DMS53 treated with DMSO at 0.1 percent for 48 hours (cell line): ENCODE results near the gene PIP5KL1.

Source experiments
- DNase-seq: peaks from one replicate; lab custom pipeline; 2025; ENCODE audit not compliant: unreplicated experiment; lab: John Stamatoyannopoulos, UW

The PIP5KL1 gene

DNA sequence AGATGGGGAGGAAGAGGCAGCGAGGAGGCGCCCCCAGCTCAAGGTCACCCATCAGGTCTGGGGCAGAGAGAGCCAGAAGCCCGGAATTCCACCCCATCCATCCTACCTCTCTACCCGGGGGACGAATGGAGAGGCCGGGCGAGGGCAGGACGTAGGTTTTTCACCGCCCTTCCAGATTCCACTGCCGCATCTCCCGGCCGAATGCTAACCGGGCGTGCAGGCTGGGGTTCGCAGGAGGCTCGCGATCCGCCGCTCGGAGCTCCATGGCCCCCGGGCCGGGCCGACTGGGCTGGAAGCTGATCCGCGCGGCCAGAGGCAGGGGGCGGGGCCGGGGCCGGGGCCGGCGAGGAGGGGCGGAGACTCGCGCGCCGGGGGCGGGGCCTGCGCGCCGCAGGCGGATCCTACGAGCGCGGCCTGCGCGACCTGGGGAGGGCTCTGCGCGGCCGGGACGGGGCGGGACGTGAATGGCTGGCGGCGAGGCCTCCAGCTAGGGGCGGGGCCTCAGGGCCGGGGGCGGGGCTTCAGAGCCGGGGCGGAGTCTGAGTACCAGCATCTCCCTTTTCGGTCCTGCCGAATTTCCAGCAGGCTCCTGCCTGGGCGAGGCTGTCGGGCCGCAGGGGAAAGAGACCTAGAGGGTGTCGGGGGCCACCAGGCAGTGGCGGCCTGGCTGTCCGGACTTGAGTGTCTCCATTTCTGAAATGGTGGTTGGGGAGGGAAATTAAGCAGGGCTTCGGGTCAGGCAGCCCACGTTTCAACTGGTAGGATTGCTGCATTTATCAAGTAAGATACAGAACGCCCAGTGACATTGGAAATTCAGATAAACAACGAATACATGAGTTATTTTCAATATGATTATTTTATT lies 13.6 kb downstream of the PIP5KL1 start, which contains the start of gene ST6GALNAC4:
Gene ST6GALNAC4, minus strand, starts transcription at position 322 of the 862 bp plus-strand sequence. CDS start 622 bp downstream, outside the sequence.
- peak; percentile 74 for DNase-seq

DNA sequence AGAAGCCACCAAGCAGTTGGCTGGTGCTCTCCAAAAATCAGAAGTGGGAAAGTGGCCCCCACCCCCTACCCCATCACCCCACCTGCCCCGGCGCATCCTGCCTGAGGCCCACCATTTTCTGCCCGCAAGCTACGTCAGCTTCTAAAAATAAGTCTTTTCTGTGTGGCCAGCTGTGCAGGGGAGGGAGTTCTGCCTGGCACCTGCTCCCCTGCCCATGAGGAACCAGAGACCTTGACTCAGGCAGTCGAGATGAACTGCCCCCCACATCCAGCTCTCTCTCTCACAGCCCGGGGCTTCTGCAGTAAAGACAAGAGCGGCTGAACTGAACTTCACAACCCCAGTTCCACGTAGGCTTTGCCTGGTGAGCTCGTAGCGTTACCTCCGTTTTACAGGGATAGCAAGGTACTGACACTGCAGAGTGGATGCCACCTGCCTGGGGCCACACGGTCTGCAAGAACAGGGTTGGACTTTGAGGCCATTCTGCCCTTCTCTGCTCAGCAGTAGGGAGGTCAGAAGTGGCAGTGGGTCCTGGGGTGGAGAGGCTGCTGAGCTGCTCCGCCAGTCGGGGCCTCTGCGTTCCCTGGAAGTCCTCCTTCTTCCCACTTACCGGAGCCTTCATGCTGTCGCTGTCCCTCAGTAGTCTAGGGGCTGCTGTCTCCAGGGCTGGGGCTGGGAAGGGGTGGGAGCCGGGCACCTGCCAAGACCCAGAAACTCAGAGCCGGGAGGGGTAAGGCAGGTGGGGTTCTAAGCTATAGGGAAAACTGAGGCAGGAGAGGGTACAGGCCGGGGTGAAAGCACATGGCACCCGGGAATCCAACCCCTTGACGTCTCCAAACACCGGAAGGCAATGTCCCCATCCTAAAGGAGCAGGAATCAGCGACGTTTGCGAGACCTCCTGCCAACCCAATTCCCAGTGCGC lies 14.5 kb downstream of the PIP5KL1 start:
- DNase-seq: peak; percentile 76

DNA sequence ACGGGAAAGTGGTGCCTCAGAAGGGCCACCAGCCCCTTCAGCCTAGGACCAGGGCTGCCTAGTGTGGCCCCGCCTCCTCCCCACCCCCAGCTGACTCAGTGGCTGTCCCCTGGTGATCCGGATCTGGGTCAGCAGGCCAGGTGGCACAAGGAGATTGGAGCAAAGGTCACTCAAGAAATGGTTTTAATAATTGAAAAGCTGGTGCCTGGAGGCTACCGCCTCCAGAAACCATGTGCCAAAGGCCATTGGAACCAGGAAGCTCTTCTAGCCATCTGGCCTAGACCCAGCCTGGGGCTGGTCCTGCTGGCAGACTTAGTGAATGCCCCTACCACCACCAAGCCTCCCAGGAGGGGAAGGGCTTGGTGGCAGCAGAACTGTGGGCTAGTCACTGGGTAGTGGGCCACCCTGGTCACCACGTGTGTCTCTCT lies 15.2 kb downstream of the PIP5KL1 start:
- no peak for DNase-seq

GRCh38 chr9:127913682-127914081 lies 16.9 kb downstream of the PIP5KL1 start:
- no peak for DNase-seq

DNA sequence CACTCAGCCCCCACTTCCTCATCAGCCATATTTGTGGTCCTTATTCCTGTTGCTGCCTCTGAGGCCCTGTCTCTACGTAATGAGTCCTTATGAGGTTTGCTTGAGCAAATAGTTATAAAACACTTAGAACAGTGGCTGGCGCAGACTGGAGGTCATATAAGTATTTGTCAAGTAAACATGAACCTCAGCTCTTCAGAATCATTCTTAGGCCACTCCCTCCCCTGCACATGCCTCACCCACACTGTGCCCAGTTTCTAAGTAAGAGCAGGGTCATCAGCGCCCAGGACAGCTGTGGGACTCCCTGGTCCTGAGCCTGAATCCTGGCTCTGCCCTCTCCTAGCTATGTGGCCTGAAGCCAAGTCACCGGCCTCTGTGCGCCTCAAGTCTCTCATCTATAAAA lies 17.7 kb downstream of the PIP5KL1 start:
- peak; percentile 92 for DNase-seq

GRCh38 chr9:127912296-127912695 lies 18.3 kb downstream of the PIP5KL1 start:
- DNase-seq: no peak

DNA sequence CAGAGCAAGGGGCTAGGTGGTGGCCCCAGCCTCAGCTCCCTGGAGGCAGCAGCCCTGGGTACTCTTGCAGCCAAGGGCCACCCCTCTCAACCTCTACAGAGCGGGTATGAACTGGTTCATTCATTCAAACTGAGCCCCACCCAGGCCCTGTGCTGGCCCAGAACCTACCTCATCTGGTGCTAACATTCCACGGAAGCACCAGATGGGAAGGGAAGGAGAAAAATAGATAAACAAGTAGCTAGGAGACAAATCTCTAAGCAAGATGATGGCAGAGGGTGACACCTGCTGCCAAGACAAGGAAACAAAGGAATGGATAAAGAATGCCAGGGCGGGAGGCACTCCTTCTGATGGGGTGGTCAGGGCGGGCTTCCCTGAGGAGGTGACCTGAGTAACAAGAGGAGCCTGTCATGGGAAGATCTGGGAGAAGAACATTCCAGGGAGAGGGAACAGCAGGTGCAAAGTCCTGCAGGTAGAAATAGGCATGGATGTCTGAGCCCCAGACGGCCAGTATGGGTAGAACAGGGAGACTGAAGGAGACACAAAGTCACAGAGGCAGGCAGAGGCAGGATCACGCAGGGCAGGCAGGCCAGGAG lies 19.9 kb downstream of the PIP5KL1 start:
- no peak for DNase-seq

DNA sequence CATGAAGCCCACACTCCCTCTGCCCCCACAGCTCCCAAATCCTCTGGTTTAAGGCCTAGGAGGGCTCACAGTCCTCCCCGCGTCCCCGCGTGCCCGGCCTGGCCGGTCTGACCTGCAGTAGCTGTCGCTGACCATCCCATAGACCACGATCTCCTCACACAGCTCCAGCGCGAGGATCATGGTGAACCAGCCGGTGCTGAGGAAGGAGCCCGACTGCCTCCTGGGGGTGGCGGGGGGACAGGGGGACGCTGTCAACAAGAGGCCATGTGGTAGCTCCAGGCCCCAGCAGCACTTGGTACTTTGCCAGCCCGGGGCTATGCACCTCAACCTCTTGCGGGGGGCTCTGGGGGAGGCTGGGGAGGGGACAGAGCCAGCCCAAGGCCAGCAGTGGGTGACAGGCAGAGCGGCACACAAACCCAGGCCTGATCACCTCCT lies 20.7 kb downstream of the PIP5KL1 start:
- DNase-seq: no peak

DNA sequence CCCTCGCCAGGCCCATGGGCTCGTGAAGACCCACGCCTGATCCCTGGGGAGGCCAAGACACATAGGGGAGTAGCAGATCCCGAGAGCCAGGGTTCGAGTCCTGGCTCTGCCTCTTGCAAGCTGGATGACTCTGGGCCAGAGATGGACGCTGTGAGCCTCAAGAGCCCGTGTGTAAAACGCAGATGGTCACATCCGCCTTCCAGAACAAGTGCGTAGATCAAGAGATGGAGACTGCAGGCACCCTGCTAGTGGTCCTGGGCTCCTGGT lies 22.0 kb downstream of the PIP5KL1 start:
- DNase-seq: no peak

GRCh38 chr9:127907867-127908659 lies 22.5 kb downstream of the PIP5KL1 start:
- DNase-seq: no peak

- DNase-seq: no peak
These were observed 24.8 kb downstream of the PIP5KL1 start for GRCh38 chr9:127905788-127906191.

DNA sequence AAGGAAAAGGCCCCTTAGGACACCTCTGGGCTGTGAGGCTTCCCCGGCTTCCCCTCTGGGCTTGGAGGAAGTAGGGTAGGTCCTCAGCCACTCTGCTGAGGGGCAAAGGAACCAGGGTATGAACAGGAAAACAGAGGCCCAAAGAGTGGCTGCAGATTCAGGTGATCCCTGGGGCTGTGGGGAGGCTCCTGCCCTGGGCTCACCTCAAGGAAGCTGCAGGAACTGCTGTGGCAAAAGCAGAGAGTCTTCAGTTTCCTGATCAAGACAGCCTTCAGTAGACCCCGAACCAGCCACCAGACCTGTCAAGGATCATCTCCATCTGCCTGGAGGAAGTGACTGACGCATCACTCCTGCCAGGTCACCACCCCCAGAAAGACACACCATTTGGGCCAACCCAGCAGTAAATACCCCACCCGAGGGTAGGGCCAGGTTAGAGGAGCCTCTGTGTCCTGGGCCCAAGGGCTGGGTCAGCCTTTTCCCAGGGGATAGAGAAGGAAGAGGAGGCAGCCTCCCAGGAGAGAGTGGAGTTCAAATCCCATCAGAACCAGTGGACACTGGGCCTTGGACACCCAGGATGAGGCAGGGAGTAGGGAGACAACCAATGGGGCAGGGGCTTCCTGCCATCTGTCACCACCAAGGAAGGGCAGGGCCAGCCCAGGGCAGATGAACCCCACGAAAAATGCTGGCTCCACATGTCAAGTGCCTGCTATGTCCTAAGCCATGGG lies 25.4 kb downstream of the PIP5KL1 start:
- DNase-seq: no peak

GRCh38 chr9:127904561-127905003 lies 26.0 kb downstream of the PIP5KL1 start:
- DNase-seq: no peak

- DNase-seq: no peak
These were observed 26.8 kb downstream of the PIP5KL1 start for GRCh38 chr9:127903557-127904475.

- DNase-seq: peak; percentile 24
These were observed 31.2 kb downstream of the PIP5KL1 start, which contains the start of gene ST6GALNAC6 for GRCh38 chr9:127899128-127899943. ST6GALNAC6 (minus strand) TSS chr9:127899603; CDS start chr9:127897981, 1,622 bp downstream.

- DNase-seq: no peak
These were observed 32.0 kb downstream of the PIP5KL1 start for GRCh38 chr9:127898433-127899127.

GRCh38 chr9:127897193-127897692 lies 33.3 kb downstream of the PIP5KL1 start:
- no peak for DNase-seq
